Calu3 (cell line): Measurements from ENCODE around the gene PUM1. TPM values are rescaled to one million over a fixed set of nuclear protein-coding genes. Genes with fewer than 3 reads are reported as not detected.

ENCODE experiments used
- BruUV-seq: library from RNA; stranded (reverse); fragments of 400-500 nt; replicated peaks from 2 replicates; lab custom pipeline; 2021; lab: Mats Ljungman, UMichigan
- CTCF ChIA-PET: fragments of 300-600 bp; sonication (Branson Sonifier 250); formaldehyde crosslinking; loops from one replicate; lab custom pipeline; 2022; ENCODE audit warnings: antibody characterized with exemption; lab: Charles Lee
- DNase-seq: peaks from one replicate; pipeline ENCODE4 v3.0.0; 2022
- H3K27ac Mint-ChIP-seq: one replicate; pipeline ENCODE4 v1.8.0; 2022; ENCODE audit warnings: mixed read lengths; ENCODE audit not compliant: unreplicated experiment
- H3K27me3 Mint-ChIP-seq: one replicate; pipeline ENCODE4 v1.8.0; 2022; ENCODE audit warnings: mixed read lengths; ENCODE audit not compliant: unreplicated experiment
- H3K36me3 Mint-ChIP-seq: one replicate; pipeline ENCODE4 v1.8.0; 2022; ENCODE audit warnings: mild to moderate bottlenecking, moderate library complexity, mixed read lengths; ENCODE audit not compliant: insufficient read depth, unreplicated experiment
- H3K4me1 Mint-ChIP-seq: one replicate; pipeline ENCODE4 v1.8.0; 2022; ENCODE audit warnings: mild to moderate bottlenecking, low read depth, mixed read lengths; ENCODE audit not compliant: unreplicated experiment
- H3K4me3 Mint-ChIP-seq: one replicate; pipeline ENCODE4 v1.8.0; 2022; ENCODE audit warnings: mild to moderate bottlenecking, low read depth, moderate library complexity, mixed read lengths; ENCODE audit not compliant: unreplicated experiment
- H3K9me3 Mint-ChIP-seq: one replicate; pipeline ENCODE4 v1.8.0; 2022; ENCODE audit warnings: low read depth, mixed read lengths; ENCODE audit not compliant: unreplicated experiment
- intact Hi-C: fragments of 100-400 bp; cut with micrococcal nuclease; formaldehyde crosslinking; loops from one replicate; pipeline ENCODE4 v1.10.0; 2022; ENCODE audit not compliant: unreplicated experiment
- total RNA-seq: library from RNA; stranded (reverse); gene quantifications from 2 replicates; pipeline ENCODE4 v1.2.3, GENCODE V29; 2022
- TF ChIP-seq, protein P1 (sequence below): fragments of 200-600 bp; IDR thresholded peaks from one replicate; pipeline ENCODE4 v1.8.0; 2022; ENCODE audit warnings: antibody characterized with exemption; ENCODE audit not compliant: unreplicated experiment

Gene PUM1
- total RNA-seq, 1 experiment from 2014 or later, result 163 TPM

DNA sequence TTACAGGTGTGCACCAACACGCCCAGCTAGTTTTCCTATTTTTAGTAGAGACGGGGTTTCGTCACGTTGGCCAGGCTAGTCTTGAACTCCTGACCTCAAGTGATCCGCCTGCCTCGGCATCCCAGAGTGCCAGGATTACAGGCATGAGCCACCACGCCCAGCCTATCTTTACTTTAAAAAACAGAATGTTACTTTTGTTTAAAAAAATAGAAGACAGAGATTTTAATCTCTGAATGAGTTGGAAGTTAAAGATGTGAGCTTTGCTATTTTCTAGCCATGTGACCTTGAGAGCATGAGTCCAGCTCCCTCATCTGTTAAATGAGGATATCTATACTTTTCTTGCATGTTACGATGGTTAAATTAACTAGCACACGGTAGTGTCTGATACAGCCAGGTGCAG lies 3.9 kb upstream of the PUM1 start:
- no TSS peak for BruUV-seq
- no peak overlapping the region for H3K4me3 Mint-ChIP-seq
- peaks cover 21% of the 10 kb centered on the region for H3K36me3 Mint-ChIP-seq
- H3K27me3 Mint-ChIP-seq, result no peaks in the 10 kb centered on the region
- peak; percentile 13 for DNase-seq
- TF ChIP-seq, protein P1, sequence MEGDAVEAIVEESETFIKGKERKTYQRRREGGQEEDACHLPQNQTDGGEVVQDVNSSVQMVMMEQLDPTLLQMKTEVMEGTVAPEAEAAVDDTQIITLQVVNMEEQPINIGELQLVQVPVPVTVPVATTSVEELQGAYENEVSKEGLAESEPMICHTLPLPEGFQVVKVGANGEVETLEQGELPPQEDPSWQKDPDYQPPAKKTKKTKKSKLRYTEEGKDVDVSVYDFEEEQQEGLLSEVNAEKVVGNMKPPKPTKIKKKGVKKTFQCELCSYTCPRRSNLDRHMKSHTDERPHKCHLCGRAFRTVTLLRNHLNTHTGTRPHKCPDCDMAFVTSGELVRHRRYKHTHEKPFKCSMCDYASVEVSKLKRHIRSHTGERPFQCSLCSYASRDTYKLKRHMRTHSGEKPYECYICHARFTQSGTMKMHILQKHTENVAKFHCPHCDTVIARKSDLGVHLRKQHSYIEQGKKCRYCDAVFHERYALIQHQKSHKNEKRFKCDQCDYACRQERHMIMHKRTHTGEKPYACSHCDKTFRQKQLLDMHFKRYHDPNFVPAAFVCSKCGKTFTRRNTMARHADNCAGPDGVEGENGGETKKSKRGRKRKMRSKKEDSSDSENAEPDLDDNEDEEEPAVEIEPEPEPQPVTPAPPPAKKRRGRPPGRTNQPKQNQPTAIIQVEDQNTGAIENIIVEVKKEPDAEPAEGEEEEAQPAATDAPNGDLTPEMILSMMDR, result no peak
- H3K4me1 Mint-ChIP-seq, result peaks cover 8% of the 10 kb centered on the region
- CTCF ChIA-PET, result interaction anchor here (0.6 kb wide), 1 partner anchor 165 kb away, joined by 3 read pairs; no protein-coding TSS in a partner anchor
- no peak overlapping the region for H3K27ac Mint-ChIP-seq
- no peaks in the 10 kb centered on the region for H3K9me3 Mint-ChIP-seq
- intact Hi-C loops, result no loop called here

DNA sequence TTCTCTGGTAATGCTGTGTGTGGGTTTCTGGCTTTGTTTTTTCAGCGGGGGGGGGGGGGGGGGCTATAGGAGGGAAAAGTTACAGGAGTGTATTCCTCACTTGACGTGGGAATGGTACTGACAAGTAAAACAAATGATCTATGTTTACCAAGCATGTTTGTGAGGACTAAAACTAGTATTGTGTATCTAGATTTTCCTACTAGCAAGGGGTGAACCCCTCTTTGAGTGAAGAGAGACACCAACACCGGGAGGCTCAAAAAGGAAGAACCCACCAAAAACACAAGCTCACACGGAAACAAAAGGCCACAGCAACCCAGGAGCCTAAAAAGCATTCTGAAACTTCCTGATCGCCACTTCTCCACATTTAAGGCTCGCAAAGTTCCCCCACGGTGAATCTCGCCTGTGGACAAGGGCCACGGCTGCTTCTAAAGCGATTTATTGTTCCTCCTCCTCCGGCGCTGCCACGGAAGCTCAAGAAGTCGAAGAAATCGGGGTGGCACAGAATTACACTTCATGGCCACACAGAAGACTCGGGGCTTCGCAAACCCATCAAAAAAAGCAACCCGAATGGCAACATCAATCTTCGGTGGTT lies 703 bp downstream of the PUM1 start:
- CTCF ChIA-PET, result interaction anchor here (0.6 to 1.6 kb wide), 3 partner anchors 10 to 1315 kb away, joined by 3 to 8 read pairs (median 4); no protein-coding TSS in a partner anchor
- Mint-ChIP-seq H3K27me3 (no peaks in the 10 kb centered on the region), H3K27ac (peak overlapping the region; percentile 100), H3K9me3 (no peaks in the 10 kb centered on the region), H3K4me3 (peak overlapping the region; percentile 98), H3K36me3 (peaks cover 57% of the 10 kb centered on the region), H3K4me1 (no peaks in the 10 kb centered on the region)
- DNase-seq, result peak; percentile 6
- TSS peak; percentile 73 for BruUV-seq
- TF ChIP-seq, protein P1, result no peak
- intact Hi-C loops, result loop anchor here (5.0 kb wide), 2 partner anchors 43 to 88 kb away; no protein-coding TSS in a partner anchor

- Mint-ChIP-seq H3K27me3 (no peaks in the 10 kb centered on the region), H3K4me3 (peak overlapping the region; percentile 98), H3K27ac (peak overlapping the region; percentile 100), H3K4me1 (no peaks in the 10 kb centered on the region), H3K9me3 (no peaks in the 10 kb centered on the region), H3K36me3 (peaks cover 62% of the 10 kb centered on the region)
- intact Hi-C loops, result loop anchor here (5.0 kb wide), 2 partner anchors 42 to 87 kb away; no protein-coding TSS in a partner anchor
- TF ChIP-seq, protein P1, result no peak
- no peak for DNase-seq
- BruUV-seq, result TSS peak; percentile 80
- CTCF ChIA-PET, result interaction anchor here (0.7 kb wide), 1 partner anchor 1314 kb away, joined by 3 read pairs; no protein-coding TSS in a partner anchor
These were observed 1.3 kb downstream of the PUM1 start for GRCh38 chr1:31064111-31064717.

DNA sequence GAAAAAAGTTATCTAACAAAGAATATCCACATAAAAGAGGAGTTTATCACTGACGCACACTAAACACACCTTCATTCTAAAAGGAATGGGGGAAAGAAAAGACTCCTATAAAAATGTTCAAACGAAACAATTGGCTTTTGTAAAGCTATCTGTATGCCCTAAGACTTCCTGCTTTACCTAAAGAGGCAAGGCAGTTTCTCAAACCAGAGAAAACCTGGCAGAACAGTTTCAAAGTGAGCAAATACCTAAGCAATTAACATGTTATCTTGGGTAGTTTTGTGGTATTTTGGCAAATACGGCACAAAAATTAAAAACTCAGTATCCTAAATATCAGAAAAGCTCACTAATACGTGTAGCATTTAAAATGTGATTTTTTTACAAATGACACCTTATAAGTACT lies 1.9 kb downstream of the PUM1 start:
- H3K9me3 Mint-ChIP-seq, result no peaks in the 10 kb centered on the region
- H3K36me3 Mint-ChIP-seq, result peaks cover 68% of the 10 kb centered on the region
- H3K27me3 Mint-ChIP-seq, result no peaks in the 10 kb centered on the region
- DNase-seq, result no peak
- no peaks in the 10 kb centered on the region for H3K4me1 Mint-ChIP-seq
- peak overlapping the region; percentile 100 for H3K27ac Mint-ChIP-seq
- intact Hi-C loops, result loop anchor here (5.0 kb wide), 2 partner anchors 41 to 86 kb away; no protein-coding TSS in a partner anchor
- peak overlapping the region; percentile 98 for H3K4me3 Mint-ChIP-seq
- CTCF ChIA-PET, result no interaction called here
- BruUV-seq, result no TSS peak
- TF ChIP-seq, protein P1, result no peak
